NCI-H446 treated with DMSO at 0.1 percent for 48 hours (cell line): Measurements from ENCODE around the gene C19orf81.

Experiments
- DNase-seq: peaks from one replicate; lab custom pipeline; 2025; lab: John Stamatoyannopoulos, UW

C19orf81 gene

GRCh38 chr19:50629801-50630200 is 19.4 kb upstream of the C19orf81 start:
- DNase-seq, result no peak

DNA sequence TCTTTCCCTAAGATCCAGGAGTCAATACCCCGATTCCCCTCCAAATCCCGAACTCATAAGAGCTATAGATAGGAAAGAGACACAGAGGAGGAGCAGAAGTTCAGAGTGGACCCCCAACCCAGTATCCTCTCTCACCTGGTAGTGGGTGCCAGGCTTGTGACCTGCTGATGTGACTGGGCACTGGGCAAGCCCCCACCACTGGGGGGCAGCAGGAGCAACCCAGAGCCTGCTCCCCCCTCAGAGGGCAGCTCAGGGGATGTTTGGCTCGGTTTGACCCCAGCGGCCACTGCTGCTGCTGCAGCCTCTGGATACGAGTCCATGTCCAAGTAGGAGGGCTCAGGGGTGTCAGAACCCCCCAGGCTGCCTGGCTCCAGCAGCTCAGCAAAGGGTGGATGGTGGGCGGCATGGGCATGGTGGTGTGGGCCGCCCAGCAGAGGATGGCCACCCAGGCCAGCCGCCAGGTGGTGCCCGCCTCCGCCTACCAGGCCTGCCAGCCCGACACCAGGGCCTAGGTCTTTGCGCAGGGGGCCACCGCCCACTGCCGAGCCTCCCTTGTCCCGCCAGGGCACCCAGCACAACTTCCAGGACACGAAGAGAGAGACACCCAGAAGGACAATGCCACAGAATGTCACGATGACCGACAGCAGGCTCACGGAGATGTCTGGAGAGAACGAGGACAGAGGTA is 17.0 kb upstream of the C19orf81 start:
- DNase-seq, result no peak

DNA sequence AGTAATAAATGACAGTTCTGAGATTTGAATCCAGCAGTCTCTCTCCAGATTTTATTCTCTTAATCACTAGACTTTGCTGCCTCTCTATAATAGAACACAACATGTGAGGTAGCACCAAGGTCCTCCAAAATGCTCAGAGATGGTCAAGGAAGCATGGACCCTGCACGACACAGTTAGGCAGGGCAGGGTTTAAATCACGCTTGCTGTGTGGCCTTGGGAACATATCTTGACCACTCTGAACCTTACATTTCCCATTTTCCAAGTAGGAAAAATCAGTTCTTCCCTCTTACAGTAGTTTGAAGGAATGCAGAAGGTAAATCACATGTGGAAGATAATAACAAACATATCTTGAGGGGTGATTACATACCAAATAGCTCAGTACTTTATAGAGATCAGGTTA is 15.9 kb upstream of the C19orf81 start:
- DNase-seq, result no peak

DNA sequence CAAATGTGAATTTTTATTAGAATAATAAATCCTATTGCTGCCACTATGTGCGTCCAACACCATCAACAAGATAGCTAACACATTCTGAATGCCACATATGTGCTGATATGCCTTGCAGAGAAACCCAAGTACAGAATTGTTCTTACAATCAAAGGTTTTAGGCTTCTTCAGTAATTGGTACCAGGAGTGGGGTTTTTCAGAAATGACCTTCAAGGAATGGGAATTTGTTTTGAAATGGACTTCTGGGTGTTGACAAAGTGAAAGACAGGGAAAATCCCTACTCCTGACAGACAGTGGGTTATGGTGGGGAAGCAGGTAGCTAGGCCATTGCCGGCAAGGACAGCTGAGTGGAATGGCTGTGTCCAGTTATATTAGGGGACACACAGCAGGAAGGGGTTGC is 15.3 kb upstream of the C19orf81 start:
- no peak for DNase-seq

- DNase-seq, result no peak
Observed at GRCh38 chr19:50636317-50637085, 12.7 kb upstream of the C19orf81 start.

DNA sequence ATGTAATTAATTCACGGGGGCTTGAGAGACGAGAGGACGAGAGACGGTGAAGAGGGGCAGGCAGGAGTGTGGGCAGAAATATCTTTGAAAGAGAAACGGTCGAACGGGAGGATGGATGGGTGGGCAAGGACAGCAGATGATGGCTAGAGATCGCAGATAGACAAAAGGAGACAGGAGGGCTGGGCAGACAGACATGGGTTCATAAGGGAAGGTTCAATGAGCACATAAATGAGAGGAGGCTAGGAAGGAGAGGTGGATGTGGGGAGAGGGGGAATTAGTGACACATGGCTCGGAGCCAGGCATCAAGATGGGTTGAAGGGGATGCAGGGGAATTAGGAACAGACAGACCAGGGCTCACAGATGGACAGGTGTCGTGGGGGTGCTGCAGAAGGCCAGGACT is 10.6 kb upstream of the C19orf81 start:
- no peak for DNase-seq

GRCh38 chr19:50639121-50640112 is 9.8 kb upstream of the C19orf81 start, which contains the start of gene SYT3:
TSS of gene SYT3 (minus strand) at chr19:50639881. CDS start at chr19:50637411, 2,470 bp downstream.
- DNase-seq, result no peak

DNA sequence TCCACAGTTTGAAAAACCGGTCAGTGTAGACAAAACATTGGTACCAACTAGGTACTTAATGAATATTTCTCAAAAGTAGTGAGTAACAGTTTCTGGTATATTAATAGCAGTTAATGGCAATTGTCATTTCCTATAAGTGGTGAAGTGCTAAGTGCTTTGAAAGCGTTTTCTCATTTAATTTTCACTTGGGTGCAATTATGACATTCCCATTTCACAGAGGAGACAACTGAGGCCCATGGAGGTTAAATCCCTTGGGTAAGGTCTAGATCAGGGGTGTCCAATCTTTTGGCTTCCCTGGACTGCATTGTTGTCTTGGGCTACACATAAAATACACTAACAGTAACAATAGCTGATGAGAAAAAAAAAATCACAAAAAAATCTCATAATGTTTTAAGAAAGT is 8.9 kb upstream of the C19orf81 start:
- no peak for DNase-seq

- no peak for DNase-seq
Observed at GRCh38 chr19:50644315-50644915, 4.8 kb upstream of the C19orf81 start.

DNA sequence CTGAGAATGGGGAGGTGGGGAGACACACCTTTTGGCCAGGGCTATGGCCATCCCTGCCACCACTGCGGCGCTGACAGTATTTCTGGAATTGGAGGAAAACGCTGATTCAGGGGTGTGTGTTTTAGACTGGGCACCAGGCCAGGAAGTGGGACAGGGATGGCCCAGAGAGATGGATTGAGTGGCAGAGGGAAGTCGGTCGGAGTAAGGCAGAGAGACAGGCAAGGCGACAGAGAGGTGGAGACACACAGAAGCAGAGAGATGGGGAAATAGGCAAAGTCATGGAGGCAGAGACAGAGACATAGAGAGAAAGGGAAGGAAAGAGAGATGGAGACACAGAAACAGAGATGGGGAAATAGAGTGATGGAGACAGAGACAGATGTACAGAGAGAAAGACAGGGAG is 4.1 kb upstream of the C19orf81 start:
- DNase-seq, result no peak

DNA sequence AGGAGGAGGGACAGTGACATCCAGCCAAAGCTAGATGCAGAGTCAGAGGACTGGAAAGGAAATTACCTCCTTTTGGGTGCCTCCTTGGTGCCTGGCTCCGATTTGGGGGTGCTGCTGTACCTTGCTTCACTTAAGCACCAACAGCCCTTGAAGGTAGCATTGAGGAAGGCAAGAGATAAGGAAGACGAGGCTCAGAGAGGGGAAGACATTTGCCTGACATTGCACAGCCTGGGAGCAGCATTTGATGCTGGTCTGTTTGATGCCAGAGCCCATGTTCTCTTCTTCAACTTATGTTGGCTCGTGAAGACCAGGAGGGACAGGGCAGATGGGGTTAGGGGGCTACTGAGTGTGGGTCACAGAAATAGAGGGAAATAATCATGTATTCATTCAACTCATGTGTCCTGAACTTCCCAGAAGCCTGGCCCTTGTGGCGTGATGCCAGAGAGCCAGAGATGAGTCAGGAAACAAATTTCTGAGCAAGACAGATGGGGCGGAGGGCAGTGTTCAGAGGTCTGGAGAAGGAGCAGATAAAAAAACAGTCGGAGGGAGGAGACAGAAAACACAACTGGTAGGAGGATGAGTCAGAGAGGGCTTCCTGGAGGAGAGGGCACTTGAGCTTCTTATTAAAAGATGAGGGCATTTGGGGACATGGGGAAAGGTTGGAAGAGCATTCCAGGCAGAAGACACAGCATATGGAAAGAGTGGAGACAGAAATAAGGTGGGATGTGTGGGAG is 3.0 kb upstream of the C19orf81 start:
- DNase-seq, result no peak

DNA sequence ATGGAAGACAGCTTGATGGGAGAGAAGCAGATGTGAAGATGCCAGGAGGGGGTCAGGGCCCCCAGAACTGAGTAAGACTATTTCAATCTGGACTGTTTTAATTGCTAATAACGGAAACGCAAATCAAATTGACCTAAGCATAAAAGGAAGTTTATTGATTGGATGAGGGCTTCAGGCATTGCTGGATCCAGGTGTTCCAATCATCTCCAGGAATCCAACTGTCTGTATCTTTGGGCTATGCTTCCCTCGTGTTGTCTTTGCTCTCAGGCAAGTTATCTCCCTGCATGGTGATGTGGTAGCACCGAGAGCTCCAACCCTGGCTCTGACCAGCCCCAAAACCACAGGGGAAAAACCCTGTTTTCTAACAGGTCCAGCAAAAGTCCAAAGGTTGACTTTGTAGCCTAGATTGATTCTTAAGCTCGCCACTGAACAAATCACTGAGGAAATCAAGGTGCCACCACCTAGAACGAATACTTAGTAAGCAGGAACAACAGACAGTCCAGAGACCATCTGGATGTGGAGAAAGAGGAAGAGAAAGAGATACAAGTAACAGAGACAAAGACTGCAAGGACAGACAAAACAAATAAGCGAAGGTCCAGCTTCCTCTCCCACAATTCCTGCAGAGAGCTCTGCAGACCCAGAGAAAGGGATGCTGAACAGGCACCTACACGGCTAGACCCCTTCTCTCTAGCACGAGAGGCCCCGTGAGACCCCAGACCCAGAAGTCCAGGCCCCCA is 1.2 kb upstream of the C19orf81 start:
- no peak for DNase-seq

DNA sequence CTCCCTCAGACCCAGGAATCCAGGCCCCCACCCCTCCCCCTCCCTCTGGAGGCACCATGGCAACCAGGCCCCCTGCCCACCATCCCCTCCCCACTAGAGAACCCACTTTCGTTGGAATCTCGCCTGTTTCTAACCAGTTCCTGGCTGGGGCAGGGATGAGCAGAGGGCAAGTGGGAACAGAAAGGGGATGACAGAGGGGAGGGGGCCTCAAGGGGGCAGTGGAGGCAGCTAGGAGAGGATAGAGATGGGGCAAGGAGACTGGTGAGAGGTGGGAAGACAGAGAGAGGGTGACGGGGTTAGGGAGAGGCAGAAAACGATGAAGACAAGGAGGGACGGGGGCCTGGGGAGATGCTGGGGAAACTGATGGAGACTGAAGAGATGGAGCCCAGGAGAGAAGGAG is 586 bp upstream of the C19orf81 start:
- DNase-seq, result no peak

- no peak for DNase-seq
Observed at GRCh38 chr19:50651174-50651573, 1.9 kb downstream of the C19orf81 start.

DNA sequence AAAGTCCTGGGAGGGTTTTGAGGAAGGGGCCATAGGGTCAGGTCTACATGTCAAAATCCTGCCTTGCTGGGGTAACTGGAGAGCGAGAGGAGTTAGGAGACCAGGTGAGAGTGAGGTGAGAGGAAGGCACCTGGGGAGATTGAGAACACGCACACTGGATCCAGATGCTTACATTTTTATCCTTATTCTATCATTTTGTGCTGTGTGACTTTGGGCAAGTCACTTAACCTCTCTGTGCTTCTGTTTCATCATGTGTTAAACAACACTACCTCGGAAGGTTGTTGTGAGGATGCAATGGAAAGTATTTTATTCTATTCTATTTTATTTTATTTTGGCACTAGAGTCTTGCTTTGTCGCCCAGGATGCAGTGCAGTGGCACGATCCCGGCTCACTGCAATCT is 3.5 kb downstream of the C19orf81 start:
- no peak for DNase-seq

DNA sequence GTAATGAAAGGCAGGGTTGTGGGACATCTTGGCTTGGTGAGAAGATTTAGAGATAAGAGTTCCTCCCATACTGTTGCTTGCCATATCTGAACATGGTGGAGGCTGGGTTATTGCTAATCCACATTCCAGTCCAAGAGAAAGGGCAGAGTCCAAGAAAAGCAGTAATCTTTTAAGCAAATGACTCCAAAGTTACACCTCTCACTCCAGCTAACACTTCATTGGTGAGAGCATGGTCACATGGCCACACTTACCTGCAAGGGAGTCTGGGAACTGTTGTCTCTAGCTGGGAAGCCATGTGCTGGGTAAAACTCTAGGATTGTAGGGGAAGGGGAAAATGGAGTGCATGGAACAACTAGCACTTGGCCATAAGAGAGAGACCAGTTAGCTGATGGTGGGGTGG is 5.6 kb downstream of the C19orf81 start:
- no peak for DNase-seq

GRCh38 chr19:50657222-50657669 is 8.0 kb downstream of the C19orf81 start:
- DNase-seq, result no peak

- peak; percentile 47 for DNase-seq
Observed at GRCh38 chr19:50657712-50658440, 8.6 kb downstream of the C19orf81 start.

DNA sequence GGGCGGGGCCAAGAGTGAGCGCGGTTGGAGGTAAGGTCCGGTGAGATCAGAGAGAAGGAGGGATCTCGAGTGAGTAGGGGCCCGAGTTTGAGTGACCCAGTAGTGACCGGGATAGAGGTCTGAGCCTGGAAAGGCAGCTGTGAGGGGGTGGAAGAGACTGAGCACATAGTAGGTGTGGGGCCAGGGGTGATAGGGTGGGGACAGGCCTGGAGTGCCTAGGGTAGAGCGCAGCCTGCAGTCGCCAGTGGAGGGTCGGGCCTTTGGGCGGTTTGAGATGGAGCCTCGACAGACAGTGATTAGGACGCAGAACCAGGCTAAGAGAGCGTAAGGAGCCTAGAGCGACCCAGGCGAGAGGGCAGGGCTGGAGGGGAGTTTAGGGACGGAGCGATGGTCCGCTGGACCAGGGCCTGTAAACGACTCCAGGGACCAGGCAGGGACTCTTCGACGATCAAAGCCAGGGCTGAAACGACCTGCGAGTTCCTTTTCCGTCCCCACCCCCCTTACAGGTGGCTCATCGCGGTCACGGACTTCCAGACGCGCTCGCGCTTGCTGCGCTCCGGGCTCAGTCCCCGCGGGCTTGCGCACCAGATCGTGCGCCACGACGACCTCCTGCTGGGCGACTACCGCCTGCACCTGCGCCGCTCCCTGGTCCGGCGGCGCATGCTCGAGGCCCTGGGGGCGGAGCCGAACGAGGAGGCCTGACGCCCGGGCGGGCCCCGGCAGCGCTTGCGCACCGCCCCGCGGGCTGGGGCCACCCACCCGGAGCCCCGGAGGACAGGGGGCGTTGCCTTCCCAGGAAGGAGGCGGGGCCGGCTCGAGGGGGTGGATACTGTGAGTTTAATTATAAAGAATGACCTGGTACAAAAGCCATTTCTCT is 9.4 kb downstream of the C19orf81 start:
- DNase-seq, result no peak
